NT2/D1 (cell line): ENCODE results near the gene FBXO2.

ENCODE experiments used
- SUZ12 ChIP-seq: IDR thresholded peaks from 2 replicates; pipeline ENCODE4 v1.6.1; 2011; ENCODE audit not compliant: insufficient read length, insufficient read depth; ENCODE audit errors: extremely low read depth
- YY1 ChIP-seq: IDR thresholded peaks from 2 replicates; pipeline ENCODE4 v1.6.1; 2011; ENCODE audit not compliant: insufficient read length, insufficient read depth
- ZNF274 ChIP-seq: IDR thresholded peaks from 2 replicates; pipeline ENCODE4 v1.6.1; 2011; ENCODE audit warnings: mild to moderate bottlenecking, low read depth, low read length

DNA sequence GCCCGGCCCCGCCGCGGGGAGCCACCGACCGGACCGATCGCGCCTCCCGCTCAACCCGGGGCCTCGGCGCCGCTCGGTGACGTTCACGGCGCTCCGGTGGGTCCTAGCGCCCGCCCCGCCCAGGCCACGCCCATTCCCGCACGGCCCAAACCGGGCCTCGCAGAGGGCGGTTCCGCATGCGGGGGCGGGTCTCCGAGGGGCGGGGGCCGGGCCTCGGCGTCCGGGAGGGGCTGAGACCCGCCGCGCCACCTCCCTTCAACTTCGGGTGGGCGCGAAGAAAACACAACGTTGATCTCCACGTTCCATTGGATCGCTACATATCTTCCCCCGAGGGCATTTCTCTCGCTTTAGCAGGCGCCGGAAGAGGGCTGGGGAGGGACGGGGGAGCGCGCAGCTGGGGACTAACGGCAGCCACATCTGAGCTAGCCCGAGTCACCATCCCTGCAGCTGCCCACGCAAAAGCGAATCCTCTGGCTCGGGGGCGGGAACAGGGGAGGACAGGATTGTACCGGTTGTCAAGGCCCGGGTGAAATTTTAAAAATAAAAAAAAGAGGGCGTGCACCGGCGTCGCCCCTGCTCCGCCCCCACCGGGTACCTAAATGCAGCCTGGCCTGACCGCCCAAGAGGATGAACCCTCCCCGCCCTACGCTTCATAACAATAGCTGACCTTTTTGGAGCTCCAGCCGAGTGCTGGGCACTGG lies 27.0 kb upstream of the FBXO2 start, which contains the start of gene MAD2L2:
- no peak for TF ChIP-seq YY1
- no peak for TF ChIP-seq ZNF274
- no peak for TF ChIP-seq SUZ12
